SK-MEL-5 (cell line): Measurements from ENCODE around the gene ELP4. TPM values are rescaled to one million over a fixed set of nuclear protein-coding genes. Genes with fewer than 3 reads are reported as not detected.

ENCODE experiments used
- DNase-seq: peaks from one replicate; pipeline ENCODE4 v3.0.0-alpha.2; 2016; ENCODE audit warnings: low read depth, low spot score
- in situ Hi-C: cut with HindIII; loops from 2 replicates; pipeline ENCODE4 v1.10.0; 2016; ENCODE audit warnings: low sequenced_read_pairs, high pct_unique_total_duplicates, low pct_unique_long_range_greater_than_20kb
- total RNA-seq: library from RNA; depleted of rRNA; stranded (reverse); fragments of >200 nt; shearing (Covaris generic); gene quantifications from 2 replicates; pipeline ENCODE4 v1.2.3, GENCODE V29; 2014

ELP4 gene
- total RNA-seq, 1 experiment from 2014 or later = 18.5 TPM

GRCh38 chr11:31779374-31779791, 269.8 kb downstream of the ELP4 start:
- in situ Hi-C loops = no loop called here
- DNase-seq = no peak

GRCh38 chr11:31780078-31780477, 270.5 kb downstream of the ELP4 start:
- no peak for DNase-seq
- in situ Hi-C loops = no loop called here

- DNase-seq = no peak
- in situ Hi-C loops = no loop called here
Observed at GRCh38 chr11:31780480-31780971, 271.0 kb downstream of the ELP4 start.

GRCh38 chr11:31782257-31782656, 272.7 kb downstream of the ELP4 start:
- no peak for DNase-seq
- in situ Hi-C loops = no loop called here

GRCh38 chr11:31783252-31783651, 273.7 kb downstream of the ELP4 start:
- no peak for DNase-seq
- in situ Hi-C loops = no loop called here

GRCh38 chr11:31784611-31785010, 275.0 kb downstream of the ELP4 start:
- no peak for DNase-seq
- in situ Hi-C loops = no loop called here

GRCh38 chr11:31786996-31787685, 277.6 kb downstream of the ELP4 start:
- DNase-seq = no peak
- in situ Hi-C loops = no loop called here

GRCh38 chr11:31788085-31788484, 278.5 kb downstream of the ELP4 start:
- DNase-seq = peak; percentile 4
- in situ Hi-C loops = no loop called here

- in situ Hi-C loops = no loop called here
- DNase-seq = no peak
Observed at GRCh38 chr11:31790649-31791048, 281.1 kb downstream of the ELP4 start.

GRCh38 chr11:31792036-31792435, 282.5 kb downstream of the ELP4 start:
- DNase-seq = no peak

GRCh38 chr11:31792456-31792855, 282.9 kb downstream of the ELP4 start:
- DNase-seq = no peak
- in situ Hi-C loops = no loop called here

More at GRCh38 chr11:31792036-31792435, 282.5 kb downstream of the ELP4 start:
- in situ Hi-C loops = no loop called here

GRCh38 chr11:31793264-31793663, 283.7 kb downstream of the ELP4 start:
- in situ Hi-C loops = no loop called here
- no peak for DNase-seq

- in situ Hi-C loops = no loop called here
- DNase-seq = no peak
Observed at GRCh38 chr11:31794548-31794947, 285.0 kb downstream of the ELP4 start.

GRCh38 chr11:31795706-31796498, 286.3 kb downstream of the ELP4 start:
- no peak for DNase-seq
- in situ Hi-C loops = no loop called here

- no peak for DNase-seq
- in situ Hi-C loops = no loop called here
Observed at GRCh38 chr11:31796499-31797189, 287.1 kb downstream of the ELP4 start.

- no peak for DNase-seq
- in situ Hi-C loops = no loop called here
Observed at GRCh38 chr11:31797190-31798056, 287.9 kb downstream of the ELP4 start.

GRCh38 chr11:31798057-31798553, 288.5 kb downstream of the ELP4 start:
- in situ Hi-C loops = no loop called here
- no peak for DNase-seq
